Fibroblast of mammary gland (primary cell): ENCODE results near the gene ERLEC1.
"Not testable (repeated sequence)": the region's sequence is repeated elsewhere in the genome, so short reads cannot be mapped to it uniquely, and the experiment has no call there.

Experiments
- DNase-seq: peaks from one replicate; pipeline ENCODE4 v3.0.0-alpha.2; 2010; ENCODE audit warnings: low read depth
- H3K4me3 ChIP-seq: 2 replicates; pipeline ENCODE4 v1.5.1; 2011; ENCODE audit warnings: low read depth, mild to moderate bottlenecking, low read length, moderate library complexity; ENCODE audit not compliant: control insufficient read depth
- CTCF ChIP-seq: conservative IDR thresholded peaks from 2 replicates; pipeline ENCODE4 v1.5.1; 2011; ENCODE audit warnings: low read depth, low read length, inconsistent platforms; ENCODE audit not compliant: control insufficient read depth, insufficient read depth

ERLEC1 gene

GRCh38 chr2:53827398-53828175 is 40.7 kb downstream of the ERLEC1 start:
- no peak for DNase-seq
- no peak overlapping the region for H3K4me3 ChIP-seq
- TF ChIP-seq CTCF = no peak

- DNase-seq = no peak
- no peak for TF ChIP-seq CTCF
- no peak overlapping the region for H3K4me3 ChIP-seq
These were observed 41.5 kb downstream of the ERLEC1 start for GRCh38 chr2:53828331-53828730.

GRCh38 chr2:53829273-53829979 is 42.6 kb downstream of the ERLEC1 start:
- no peak for TF ChIP-seq CTCF
- no peak for DNase-seq
- no peak overlapping the region for H3K4me3 ChIP-seq

- not testable (repeated sequence) for DNase-seq, H3K4me3 ChIP-seq
These were observed 43.1 kb downstream of the ERLEC1 start for GRCh38 chr2:53829980-53830290.

GRCh38 chr2:53840580-53840979 is 53.7 kb downstream of the ERLEC1 start:
- DNase-seq = no peak
- TF ChIP-seq CTCF = no peak
- H3K4me3 ChIP-seq = no peak overlapping the region

GRCh38 chr2:53841651-53842050 is 54.8 kb downstream of the ERLEC1 start:
- not testable (repeated sequence) for DNase-seq

GRCh38 chr2:53842891-53843290 is 56.0 kb downstream of the ERLEC1 start:
- no peak overlapping the region for H3K4me3 ChIP-seq
- DNase-seq = no peak
- no peak for TF ChIP-seq CTCF

More at GRCh38 chr2:53841651-53842050, 54.8 kb downstream of the ERLEC1 start:
- not testable (repeated sequence) for H3K4me3 ChIP-seq
